Measurements from ENCODE around the gene ATP2B2.
"Not testable (repeated sequence)": the region's sequence is repeated elsewhere in the genome, so short reads cannot be mapped to it uniquely, and the experiment has no call there.

The ATP2B2 gene

DNA sequence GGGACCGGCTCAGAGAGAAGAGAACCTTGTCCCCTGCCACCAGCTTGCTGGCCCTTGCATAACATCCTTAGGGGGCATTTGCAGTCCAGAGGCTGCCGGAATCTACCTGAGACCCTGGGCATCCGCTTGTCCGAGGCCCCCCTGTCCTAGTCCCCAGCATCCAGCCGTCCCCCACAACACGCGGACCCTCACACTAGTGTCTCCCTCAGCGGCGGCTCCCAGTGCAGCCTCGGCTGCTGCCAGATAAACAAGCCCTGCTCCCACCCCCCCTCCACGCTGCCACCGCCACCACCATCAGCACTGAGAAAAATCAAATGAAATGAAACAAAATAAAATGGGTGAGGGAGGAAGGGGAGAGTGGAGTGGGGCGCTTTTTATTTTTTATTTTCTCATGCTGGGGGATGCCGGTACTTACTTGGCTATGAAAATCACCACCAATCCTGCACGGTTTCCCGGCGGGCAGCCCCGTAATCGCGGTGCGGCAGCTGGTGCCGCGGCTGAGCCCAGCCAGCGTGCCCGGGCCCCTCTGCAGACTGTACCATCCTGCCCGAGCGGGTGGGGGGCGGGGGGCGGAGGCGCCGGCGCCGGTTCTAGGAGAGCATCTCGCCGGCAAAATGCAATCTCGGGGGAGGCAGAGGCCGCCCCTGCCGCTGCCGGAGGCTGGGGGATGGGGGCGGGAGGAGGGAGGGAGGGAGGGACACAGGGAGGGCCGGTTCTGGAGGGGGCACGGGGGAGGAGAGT is at the start of gene ATP2B2:
ATP2B2 (minus strand) TSS at position 537 of the 741 bp plus-strand sequence. CDS start 56,043 bp downstream, outside the sequence.
- peak; percentile 86 for DNase-seq

DNA sequence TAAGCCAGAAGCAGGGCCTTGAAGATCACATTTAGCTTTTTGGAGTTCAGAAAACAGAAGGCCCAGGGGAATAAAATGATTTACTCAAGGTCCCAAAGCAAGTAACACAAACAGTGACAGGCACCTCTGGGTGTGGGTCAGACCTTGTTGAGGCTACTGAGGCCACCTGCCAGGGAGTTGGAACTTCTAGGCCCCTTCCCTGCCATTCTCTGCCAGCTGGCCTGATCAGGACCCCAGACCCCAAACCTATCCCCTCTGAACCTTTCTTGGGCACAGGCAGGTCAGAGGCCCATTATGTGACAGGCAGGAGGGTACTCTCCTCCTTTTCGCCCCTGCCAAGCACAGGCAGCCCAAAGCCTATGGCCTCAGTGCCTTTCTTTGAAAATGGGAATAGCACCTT is 49.4 kb upstream of the ATP2B2 start:
- no peak for DNase-seq

DNA sequence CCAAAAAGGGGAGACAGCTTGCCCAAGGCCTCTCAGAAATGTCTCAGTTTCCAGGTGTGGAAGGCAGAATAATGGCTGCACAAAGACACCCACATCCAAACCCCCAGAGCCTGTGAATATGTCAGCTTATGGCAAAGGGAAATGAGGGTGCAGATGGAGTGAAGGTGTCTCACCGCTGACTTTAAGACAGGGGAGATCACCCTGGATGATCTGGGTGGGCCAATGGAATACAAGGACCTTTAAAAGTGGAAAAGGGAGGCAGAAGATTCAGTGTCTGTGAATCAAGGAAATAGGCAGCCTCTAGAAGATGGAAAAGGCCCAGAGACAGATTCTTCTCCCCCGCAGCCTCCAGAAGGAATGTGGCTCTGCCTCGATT is 48.8 kb upstream of the ATP2B2 start:
- no peak for DNase-seq

DNA sequence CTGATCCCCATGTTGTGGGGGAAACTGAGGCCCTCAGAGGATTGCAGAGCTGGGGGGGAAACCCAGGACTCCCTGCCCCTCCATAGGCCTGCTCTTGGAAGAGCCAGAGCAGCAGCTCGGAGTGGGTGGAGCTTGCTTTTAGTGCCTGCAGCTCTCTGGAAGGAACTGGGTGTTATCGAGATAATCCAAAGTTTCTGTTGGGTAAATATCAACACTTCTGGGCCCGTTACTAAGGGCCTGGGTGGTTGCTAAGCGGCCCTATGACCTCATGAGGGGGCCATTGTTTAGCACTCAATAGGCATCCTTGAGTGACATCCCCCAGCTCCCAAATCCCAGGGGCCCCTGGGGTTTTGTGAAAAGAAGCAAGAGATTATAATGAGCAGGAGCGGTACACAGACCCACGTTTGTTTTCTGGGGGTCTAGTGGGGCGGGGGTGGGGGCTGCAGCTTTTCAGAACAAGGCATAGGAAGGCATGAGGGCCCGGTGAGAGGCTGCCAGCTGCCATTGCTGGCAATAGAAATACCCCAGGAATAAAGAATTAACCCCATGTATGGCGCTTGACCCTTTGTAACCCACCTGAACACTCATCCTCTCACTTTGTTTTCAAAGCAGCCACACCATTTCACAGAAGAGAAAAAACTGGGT is 48.3 kb upstream of the ATP2B2 start:
- peak; percentile 85 for DNase-seq

DNA sequence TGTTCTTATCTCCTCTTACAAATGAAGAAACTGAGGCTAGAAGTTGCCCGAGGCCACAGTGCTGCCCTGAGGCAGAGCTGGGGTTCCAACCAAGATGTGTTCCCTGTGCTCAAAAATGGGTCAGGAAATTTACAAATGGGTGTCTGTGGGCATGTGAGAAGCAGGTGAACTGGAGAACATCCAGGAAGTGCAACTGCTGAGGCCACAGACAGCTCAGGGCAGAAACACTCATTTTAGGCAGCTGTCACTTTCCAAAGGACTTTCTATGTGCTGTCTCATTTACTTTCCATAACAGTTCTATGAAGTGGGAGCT is 47.2 kb upstream of the ATP2B2 start:
- no peak for DNase-seq

DNA sequence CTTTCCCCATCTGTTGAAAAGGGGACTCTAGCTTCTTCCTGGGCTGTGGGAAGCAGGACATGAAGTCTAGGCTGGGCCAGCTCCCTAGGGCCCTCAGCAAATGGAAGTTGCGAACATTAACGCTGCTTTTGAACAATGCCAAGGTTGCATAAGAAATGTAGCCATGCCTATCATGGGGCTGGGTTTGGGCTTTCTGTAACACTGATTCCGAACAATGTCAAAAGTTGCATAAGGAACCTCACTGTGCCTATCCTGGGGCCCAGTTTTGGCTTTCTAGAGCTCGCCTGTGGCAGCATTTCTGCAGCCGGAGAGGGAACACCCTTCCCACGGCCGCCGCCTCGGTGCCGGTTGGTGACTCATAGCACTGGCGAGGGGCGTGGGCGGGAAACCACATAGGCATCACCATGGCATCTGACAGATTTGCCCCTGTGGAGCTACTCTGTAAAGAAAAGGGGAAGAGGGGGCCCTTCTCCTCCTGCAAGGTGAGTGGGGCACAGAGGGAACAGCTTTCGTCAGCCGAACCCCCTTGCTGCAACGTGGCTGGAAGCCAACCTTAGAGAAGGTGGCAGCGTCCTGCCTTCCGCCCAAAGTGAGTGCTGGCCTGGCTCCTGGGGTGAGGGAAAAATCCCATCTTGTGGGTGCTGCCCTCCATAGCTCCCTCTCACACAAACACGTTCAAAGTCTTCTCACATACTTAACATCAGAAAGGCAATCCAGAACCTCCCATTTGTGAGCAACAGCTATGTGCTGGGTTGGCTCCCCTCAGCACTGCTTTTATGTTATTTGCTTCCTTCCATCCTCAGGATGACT is 46.6 kb upstream of the ATP2B2 start:
- DNase-seq, result no peak

DNA sequence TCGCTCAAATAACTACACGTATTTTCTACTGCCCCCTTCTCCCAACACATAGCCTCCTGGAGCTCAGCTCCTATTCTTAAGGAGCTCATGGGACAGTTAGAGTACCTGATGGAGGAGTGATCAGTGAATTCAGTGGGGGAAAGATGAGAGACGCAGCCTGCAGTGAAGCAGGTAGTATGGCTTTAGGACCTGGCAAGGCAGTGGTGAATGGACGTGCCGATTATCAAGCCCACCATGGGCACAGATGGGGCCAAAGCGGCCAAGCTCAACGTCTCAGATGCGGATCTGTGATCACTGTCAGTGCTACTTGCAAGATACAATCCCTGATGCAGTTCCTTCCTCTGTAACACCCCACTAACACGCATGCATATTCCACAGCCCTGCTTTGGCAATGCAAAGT is 45.8 kb upstream of the ATP2B2 start:
- no peak for DNase-seq

DNA sequence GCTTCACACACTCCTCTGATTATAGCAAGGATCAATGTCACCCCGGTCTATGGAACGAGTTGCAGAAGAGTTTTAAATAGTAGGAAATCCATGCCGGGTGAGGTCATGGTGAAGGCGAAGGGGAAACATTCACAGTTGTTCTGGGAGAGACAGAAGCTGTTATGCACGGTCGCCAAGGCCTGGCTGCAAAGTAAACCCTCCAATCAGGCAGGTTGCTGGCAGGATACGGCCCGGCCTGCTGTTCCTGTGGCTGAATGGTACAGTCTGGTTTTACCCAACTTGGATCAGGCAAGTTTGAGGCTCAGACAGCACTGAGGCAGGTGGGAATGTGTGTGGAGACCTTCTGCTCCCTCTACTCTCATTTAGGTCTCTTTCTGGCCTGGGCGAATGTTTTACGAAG is 45.3 kb upstream of the ATP2B2 start:
- DNase-seq, result no peak

DNA sequence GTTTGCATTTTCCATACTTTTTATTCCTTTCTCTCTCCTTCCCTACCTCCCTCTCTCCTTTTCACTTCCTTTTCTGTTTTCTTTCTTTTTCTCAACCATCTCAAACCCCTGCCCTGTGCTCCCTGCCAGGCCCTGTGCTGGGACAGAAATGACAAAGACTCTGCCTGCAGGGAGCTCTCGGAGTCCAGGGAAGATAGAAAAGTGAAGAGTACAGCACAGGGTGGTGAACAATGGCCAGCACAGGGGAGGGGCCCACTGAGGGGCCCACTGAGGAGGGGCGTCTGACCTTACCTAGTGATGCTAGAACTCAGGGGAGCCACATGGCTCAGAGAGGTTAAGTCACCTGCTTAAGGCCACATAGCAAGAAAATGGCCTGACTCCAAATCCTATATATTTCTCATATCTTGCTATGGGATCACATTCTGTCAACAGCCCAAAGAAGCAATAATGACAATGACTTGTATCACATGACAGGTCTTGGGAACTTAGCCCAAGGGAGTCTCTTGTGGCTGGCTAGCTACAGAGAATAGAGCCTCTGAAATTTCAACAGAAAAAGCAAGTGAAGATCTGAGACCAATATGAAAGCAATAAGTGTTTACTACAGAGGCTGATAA is 44.3 kb upstream of the ATP2B2 start:
- DNase-seq, result no peak

DNA sequence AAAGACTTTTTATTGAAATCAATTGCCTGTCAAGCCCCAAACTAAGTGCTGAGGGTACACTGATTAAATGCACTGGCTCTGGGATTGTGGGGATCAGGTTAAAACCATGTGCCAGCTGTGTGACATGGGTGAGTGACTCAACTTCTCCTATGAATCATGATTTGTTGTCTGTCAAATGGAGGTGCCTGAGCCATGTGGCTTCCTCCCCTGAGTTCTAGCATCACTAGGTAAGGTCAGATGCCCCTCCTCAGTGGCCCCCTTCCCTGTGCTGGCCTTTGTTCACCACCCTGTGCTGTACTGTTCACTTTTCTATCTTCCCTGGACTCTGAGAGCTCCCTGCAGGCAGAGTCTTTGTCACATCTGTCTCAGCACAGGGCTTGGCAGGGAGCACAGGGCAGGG is 43.6 kb upstream of the ATP2B2 start:
- no peak for DNase-seq

DNA sequence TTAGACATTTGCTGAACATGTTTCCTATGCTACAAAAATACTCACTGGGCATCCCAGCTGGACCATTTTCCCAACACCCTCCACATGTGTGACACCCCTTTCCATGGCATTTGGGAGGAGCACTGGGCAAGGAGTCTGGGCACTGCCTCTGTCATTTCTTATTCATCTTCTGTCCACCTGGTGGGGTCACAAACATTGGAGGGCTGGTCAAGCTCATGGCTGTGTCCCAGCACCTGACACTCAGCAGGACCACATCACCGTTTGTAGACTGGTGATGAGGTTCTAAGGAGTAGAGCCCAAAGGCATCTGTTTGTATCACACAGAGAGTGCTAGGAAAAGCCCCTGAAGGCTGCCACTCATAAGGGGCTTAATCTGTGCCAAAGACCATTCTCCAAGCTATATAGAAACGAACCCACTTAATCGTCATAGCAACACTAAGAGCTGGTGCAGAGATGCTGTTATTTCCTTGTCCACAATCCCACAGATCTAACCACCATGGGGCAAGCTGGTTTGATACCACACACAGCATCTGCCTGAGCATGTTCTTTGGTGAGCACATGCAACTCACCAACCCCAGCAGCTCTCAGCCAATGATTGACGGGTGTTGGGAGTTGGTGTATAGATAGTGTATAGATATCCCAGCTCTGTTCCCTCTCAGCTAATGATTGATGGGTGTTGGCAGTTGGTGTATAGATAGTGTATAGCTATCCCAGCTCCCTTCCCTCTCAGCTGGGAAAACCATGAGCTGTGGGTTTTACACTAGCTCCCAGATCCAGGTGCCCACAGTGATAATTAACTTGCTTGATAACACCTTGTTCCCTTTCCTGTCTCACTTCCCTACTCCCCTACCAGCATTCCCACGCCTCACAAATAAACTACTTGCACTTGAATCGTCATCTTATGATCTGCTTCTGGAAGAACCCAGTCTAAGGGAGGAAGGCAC is 42.7 kb upstream of the ATP2B2 start:
- DNase-seq, result no peak

DNA sequence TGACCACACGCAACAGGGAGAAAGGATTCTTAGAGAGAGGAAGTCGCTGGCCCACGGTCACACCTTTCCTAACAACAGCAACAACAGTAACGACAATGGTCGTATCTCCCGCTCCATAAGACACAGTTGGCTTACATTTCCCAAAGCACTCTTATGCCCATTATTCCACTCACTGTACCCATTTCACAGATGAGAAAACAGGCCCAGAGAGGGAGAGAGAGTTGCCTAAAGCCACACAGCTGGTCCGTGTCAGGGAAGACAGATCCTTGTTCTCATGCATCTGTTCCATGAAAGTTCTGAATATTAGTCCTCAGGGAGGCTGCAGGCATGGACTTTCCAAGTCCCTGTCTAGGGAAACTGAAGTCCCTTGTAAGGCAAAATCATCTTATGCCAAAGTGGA is 42.0 kb upstream of the ATP2B2 start:
- no peak for DNase-seq

DNA sequence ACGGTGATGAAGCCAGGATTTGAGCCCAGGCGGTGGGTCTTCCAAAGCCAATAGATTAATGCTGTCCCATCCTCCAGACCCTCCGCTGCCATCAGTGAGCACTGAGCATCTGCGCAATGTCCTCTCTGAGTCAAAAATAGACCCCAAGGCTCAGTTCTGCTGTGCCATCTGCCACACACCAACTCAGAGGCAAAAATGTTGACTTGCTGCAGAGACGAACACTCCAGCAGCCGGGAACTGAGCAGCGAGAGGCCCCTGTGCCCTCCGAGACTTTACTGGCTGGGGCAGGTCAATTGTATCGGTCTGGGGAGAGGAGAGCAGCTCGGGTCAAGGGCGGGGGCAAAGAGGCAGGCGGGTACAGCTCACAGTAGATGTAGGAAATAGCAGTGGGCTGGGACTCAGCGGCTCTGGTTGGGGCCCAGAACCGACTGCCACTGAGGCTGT is 41.5 kb upstream of the ATP2B2 start:
- DNase-seq, result no peak

DNA sequence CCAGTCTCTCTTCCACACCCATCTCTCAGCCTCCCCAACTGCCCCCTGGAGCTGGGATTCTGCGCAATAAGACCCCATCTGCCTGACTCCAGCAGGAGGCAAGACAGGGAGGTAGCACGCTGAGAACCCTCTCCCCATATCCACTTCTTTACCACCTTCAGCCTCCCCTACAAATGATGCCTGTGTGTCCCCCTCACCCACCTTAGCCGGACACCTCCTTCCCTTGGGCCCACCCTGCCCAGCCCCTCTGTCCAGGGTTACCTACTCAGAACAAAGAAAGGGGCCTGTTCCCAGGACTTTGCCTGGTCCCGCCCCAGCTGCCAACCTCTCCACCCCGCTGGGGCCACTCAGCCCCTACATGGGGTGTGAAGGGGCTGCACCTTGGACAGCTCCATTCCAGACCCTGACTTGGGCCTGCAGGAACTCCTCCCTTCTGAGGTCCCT is 40.8 kb upstream of the ATP2B2 start:
- no peak for DNase-seq

DNA sequence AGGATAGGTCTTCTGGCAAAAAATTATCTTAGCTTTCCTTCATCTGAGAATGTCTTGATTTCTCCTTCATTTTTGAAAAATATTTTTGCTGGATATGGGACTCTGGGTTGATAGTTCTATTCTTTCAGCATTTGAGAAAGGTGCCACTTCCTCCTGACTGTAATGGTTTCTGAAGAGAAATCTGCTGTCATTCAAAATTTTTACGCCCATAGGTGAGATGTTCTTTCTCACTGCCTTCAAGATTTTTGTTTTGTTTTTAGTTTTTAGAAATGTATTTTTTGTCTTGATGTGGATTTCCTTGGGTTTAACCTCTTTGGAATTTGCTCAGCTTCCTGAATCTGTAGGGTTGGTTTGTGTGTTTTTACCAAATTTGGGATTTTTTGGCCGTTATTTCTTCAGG is 37.1 kb upstream of the ATP2B2 start:
- no peak for DNase-seq

DNA sequence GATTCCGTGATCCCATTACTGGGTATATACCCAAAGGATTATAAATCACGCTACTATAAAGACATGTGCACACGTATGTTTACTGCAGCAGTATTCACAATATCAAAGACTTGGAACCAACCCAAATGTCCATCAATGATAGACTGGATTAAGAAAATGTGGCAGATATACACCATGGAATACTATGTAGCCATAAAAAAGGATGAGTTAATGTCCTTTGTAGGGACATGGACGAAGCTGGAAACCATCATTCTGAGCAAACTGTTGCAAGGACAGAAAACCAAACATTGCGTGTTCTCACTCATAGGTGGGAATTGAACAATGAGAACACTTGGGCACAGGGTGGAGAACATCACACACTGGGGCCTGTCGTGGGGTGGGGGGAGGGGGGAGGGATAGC is 35.0 kb upstream of the ATP2B2 start:
- DNase-seq, result not testable (repeated sequence)

DNA sequence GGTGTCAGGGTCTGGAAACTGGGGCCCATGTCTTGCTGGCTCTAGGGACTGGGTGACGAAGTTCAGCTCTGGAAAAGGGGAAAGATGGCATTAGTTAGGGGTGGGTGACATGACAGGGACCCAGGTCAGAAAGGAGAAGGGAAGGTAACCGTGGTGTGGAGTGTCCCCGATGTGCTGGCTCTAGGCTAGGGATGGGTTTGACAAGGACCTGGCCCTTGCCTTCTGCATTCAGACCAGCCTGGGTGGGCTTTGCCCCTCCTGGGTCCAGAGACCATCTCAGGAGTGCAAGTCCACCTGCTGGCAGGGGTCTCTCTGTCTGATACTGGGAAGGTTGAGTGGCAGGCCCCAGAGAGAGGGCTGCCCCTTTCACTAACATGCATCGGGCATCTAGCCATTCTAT is 28.7 kb upstream of the ATP2B2 start:
- DNase-seq, result no peak

DNA sequence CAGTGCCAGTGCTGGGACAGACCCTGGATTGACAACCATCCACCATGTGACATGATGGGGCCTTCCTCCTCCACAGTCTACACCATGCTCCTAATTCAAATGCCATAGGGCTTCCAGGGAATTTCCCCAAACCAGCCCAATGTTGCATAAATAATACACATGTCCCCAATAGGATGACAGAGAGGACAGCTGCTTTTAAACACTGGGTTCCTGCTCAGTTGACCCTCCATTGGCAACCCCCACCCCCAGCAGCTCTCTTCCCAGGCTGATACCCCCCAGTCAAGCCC is 28.3 kb upstream of the ATP2B2 start:
- DNase-seq, result no peak

DNA sequence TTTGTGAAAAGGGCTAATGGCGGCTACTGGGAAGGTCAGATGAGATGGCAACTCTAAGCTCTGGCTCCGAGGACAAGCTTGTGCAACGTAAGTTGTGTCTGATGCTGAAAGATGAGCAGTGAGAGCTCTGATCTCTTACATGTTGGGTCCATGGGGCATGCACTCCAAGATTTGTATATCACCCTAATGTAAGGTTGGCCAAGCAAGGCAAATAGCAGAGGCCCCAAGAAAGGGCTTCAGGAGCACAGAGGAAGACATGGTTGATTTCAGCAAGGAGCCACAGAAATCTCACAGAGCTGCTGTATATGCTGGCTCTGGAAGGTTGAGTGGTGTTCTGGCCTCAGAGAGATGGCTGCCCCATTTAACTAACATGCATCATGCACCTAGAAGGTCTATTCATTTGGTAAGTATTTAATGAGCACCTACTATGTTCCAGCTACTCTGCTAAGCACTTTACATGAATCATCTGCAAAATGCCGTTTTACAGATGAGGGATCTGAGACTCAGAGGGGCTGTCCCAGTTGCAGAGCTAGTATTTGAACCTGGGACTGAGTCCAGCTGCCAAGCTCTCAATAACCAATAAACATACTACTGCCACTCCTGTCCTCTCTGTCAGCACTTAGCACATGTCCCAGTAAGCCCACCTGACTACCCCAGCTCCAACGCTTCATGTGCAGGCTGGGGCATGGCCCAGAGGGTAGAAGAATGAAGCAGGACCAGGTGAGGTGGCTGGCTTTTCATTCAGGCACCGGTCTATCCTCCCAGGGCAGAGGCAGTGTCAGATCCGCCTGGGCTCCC is 27.8 kb upstream of the ATP2B2 start:
- no peak for DNase-seq

DNA sequence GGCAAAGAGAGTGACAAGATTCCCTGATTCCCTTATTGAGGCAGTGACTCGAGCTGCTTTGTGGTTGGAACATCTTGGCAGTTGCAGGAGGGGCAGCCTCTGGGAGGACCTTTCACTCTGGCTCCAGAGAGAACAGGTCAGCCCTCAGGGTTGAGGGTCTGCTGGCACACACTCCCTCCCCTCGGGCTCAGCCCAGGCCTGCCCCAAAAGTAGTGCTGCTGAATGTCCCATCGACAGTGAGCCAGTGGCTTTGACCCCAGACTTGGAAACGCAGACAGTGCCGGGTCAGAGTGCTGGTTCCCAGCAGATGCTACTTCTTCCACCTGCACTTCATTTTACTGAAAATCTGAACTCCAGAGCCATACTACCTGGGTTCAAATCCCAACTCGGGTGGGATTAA is 25.6 kb upstream of the ATP2B2 start:
- no peak for DNase-seq

DNA sequence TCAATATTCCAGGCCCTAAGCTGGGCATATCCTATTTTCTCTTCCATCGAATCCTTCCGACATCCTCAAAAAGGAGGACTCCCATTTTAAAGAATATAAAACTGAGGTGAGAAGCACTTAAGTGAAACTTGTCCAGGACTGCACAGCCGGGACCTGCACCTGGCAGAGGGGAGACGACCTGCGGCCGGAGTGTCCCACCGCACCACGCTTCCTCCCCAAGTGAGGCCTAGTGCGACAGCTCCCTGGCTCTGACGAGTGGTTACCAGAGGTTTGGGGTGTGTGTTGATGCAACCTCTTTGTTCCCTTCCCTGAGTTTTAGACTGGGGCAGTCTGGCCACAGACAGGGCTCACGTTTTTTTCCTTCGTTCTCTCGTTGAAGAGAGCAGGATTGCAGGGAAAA is 24.9 kb upstream of the ATP2B2 start:
- DNase-seq, result no peak

DNA sequence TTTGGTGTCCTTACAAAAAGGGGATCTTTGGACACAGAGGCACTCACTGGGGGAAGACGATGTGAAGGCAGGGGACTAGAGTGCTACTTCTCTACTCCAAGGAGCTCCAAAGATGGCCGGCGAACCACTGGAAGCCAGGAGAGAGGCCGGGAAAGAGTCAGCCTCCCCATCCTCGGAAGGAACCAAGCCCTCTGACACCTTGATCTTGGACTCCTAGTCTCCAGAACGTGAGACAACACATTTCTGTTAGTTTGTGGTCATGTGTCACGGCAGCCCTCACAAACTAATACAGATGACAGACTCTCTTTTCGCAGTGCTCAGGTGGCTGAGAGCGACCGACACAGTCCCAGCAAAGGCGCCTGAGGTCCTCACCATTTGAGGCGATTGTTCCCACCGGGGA is 24.4 kb upstream of the ATP2B2 start:
- no peak for DNase-seq

Data from retina (tissue), 1 donor.